Glutamatergic neuron (in vitro differentiated cells): ENCODE data around the gene NDC1. TPM values are rescaled to one million over a fixed set of nuclear protein-coding genes. Genes with fewer than 3 reads are reported as not detected.

Experiments
- DNase-seq: peaks from one replicate; pipeline ENCODE4 v3.0.0; 2022
- H3K27ac Mint-ChIP-seq: one replicate; pipeline ENCODE4 v1.8.0; 2020; ENCODE audit warnings: mild to moderate bottlenecking, mixed read lengths, inconsistent platforms; ENCODE audit not compliant: unreplicated experiment
- H3K27me3 Mint-ChIP-seq: one replicate; pipeline ENCODE4 v1.8.0; 2020; ENCODE audit warnings: mild to moderate bottlenecking, moderate library complexity, mixed read lengths, inconsistent platforms; ENCODE audit not compliant: unreplicated experiment
- H3K36me3 Mint-ChIP-seq: one replicate; pipeline ENCODE4 v1.8.0; 2020; ENCODE audit warnings: mild to moderate bottlenecking, mixed read lengths, inconsistent platforms; ENCODE audit not compliant: unreplicated experiment
- H3K4me1 Mint-ChIP-seq: one replicate; pipeline ENCODE4 v1.8.0; 2020; ENCODE audit warnings: mild to moderate bottlenecking, low read depth, mixed read lengths, inconsistent platforms; ENCODE audit not compliant: unreplicated experiment
- H3K4me3 Mint-ChIP-seq: one replicate; pipeline ENCODE4 v1.8.0; 2020; ENCODE audit warnings: mild to moderate bottlenecking, mixed read lengths, inconsistent platforms; ENCODE audit not compliant: unreplicated experiment
- H3K9me3 Mint-ChIP-seq: one replicate; pipeline ENCODE4 v1.8.0; 2020; ENCODE audit warnings: mild to moderate bottlenecking, moderate library complexity, mixed read lengths, inconsistent platforms; ENCODE audit not compliant: unreplicated experiment
- CTCF ChIP-seq: fragments of 200-600 bp; sonication (generic); IDR thresholded peaks from one replicate; pipeline ENCODE4 v1.5.0; 2021; ENCODE audit not compliant: partially characterized antibody, unreplicated experiment
- total RNA-seq: library from RNA; stranded (reverse); fragmentation: NEBNext Ultra II Directional; extraction: Animal tissue kit (Norgen Biotek cat#: 25700); gene quantifications from one replicate; pipeline ENCODE4 v1.2.1, GENCODE V29; 2021; ENCODE audit not compliant: unreplicated experiment

Gene NDC1
- total RNA-seq, 1 donor from 2014 or later: 10.6 TPM

- Mint-ChIP-seq H3K36me3 (no peaks in the 10 kb centered on the region), H3K4me1 (peaks cover 3% of the 10 kb centered on the region), H3K9me3 (no peaks in the 10 kb centered on the region), H3K4me3 (no peak overlapping the region), H3K27ac (no peak overlapping the region), H3K27me3 (peaks cover 2% of the 10 kb centered on the region)
- no peak for DNase-seq
- no peak for TF ChIP-seq CTCF
Observed at GRCh38 chr1:53721088-53721487, 117.0 kb downstream of the NDC1 start.

- Mint-ChIP-seq H3K36me3 (no peaks in the 10 kb centered on the region), H3K4me1 (no peaks in the 10 kb centered on the region), H3K27ac (no peak overlapping the region), H3K4me3 (no peak overlapping the region), H3K27me3 (peaks cover 2% of the 10 kb centered on the region), H3K9me3 (no peaks in the 10 kb centered on the region)
- no peak for TF ChIP-seq CTCF
- DNase-seq: no peak
Observed at GRCh38 chr1:53719469-53719868, 118.6 kb downstream of the NDC1 start.

- H3K9me3 Mint-ChIP-seq: no peaks in the 10 kb centered on the region
- H3K36me3 Mint-ChIP-seq: no peaks in the 10 kb centered on the region
- H3K4me1 Mint-ChIP-seq: no peaks in the 10 kb centered on the region
- DNase-seq: no peak
- peaks cover 2% of the 10 kb centered on the region for H3K27me3 Mint-ChIP-seq
- H3K4me3 Mint-ChIP-seq: no peak overlapping the region
- no peak for TF ChIP-seq CTCF
- H3K27ac Mint-ChIP-seq: no peak overlapping the region
Observed at GRCh38 chr1:53718443-53718842, 119.7 kb downstream of the NDC1 start.

GRCh38 chr1:53717025-53717804 is 120.9 kb downstream of the NDC1 start:
- no peak for TF ChIP-seq CTCF
- Mint-ChIP-seq H3K4me1 (no peaks in the 10 kb centered on the region), H3K9me3 (peaks cover 2% of the 10 kb centered on the region), H3K4me3 (no peak overlapping the region), H3K36me3 (peaks cover 5% of the 10 kb centered on the region), H3K27ac (no peak overlapping the region), H3K27me3 (peaks cover 2% of the 10 kb centered on the region)
- no peak for DNase-seq

- Mint-ChIP-seq H3K27ac (no peak overlapping the region), H3K9me3 (peaks cover 2% of the 10 kb centered on the region), H3K4me3 (no peak overlapping the region), H3K36me3 (peaks cover 5% of the 10 kb centered on the region), H3K4me1 (no peaks in the 10 kb centered on the region), H3K27me3 (peaks cover 2% of the 10 kb centered on the region)
- no peak for TF ChIP-seq CTCF
- no peak for DNase-seq
Observed at GRCh38 chr1:53716150-53716549, 121.9 kb downstream of the NDC1 start.
